GM18517 (cell line): ENCODE results near the gene CCDC71.

Source experiments
- ATAC-seq: cut with Tn5 transposase; IDR thresholded peaks from one replicate; pipeline ENCODE4 v1.9.1; 2021; ENCODE audit warnings: mild to moderate bottlenecking, moderate library complexity; ENCODE audit not compliant: unreplicated experiment

CCDC71 gene

GRCh38 chr3:49171119-49171774 is 5.1 kb upstream of the CCDC71 start, which contains the start of gene KLHDC8B:
TSS of gene KLHDC8B (plus strand) at chr3:49171598. CDS start at chr3:49172770, 1,172 bp downstream.
- ATAC-seq: no peak

- ATAC-seq: no peak
These were observed 4.6 kb upstream of the CCDC71 start for GRCh38 chr3:49170744-49171118.

GRCh38 chr3:49166752-49167556 is 823 bp upstream of the CCDC71 start:
- no peak for ATAC-seq

- ATAC-seq: no peak
These were observed 979 bp downstream of the CCDC71 start for GRCh38 chr3:49164983-49165720.

DNA sequence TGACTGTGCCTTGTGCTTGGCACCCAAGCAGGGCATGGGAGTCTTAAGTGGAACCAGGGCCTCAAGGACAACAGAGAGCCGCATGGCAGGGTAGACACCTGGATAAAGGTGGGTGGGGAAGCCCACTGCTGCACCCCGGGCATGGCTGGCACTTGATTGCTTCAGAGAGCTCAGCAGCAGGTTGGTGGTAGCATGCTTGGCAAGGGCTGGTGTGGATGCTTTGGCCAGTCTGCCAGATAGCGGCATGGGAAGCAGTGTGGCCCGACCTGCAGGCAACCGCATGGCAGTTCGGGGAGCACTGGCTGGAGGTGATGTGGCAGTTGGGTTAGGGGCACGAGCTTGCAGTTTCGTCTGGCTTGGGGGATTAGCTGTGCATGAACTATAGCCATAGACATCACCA is 2.5 kb downstream of the CCDC71 start:
- no peak for ATAC-seq

DNA sequence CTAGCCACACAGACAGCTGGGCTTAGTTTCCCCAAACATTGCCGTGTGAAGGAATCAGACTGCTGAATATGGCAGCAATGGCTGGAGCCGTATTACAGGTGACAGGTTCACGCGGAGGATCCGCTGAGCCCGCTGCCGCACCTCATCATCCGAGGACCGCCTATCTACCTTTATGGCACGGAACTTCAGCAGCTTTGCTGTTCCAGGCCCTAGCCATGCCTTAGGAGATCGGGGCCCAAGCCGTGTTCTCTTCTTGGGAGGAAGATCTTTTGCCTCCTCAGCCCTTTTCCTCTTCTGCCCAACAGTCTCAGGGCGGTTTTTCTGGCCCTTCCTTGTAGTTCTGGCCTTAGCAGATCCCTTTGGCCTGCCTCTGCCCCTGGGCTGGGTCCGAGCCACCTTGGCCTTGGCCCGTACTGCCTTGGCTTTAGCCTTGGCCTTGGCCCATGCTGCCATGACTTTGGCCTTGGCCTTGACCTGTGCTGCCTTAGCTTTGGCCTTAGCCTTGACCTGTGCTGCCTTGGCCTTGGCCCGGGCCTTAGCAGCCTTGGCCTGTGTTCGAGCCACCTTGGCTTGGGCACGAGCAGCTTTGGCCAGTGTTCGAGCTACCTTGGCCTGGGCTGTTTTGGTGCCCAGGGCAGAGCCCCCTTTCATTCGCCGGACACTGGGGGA is 3.2 kb downstream of the CCDC71 start:
- ATAC-seq: no peak

- no peak for ATAC-seq
These were observed 4.2 kb downstream of the CCDC71 start for GRCh38 chr3:49161808-49162530.

- ATAC-seq: no peak
These were observed 4.9 kb downstream of the CCDC71 start for GRCh38 chr3:49161197-49161596.

- no peak for ATAC-seq
These were observed 7.3 kb downstream of the CCDC71 start for GRCh38 chr3:49158792-49159191.

DNA sequence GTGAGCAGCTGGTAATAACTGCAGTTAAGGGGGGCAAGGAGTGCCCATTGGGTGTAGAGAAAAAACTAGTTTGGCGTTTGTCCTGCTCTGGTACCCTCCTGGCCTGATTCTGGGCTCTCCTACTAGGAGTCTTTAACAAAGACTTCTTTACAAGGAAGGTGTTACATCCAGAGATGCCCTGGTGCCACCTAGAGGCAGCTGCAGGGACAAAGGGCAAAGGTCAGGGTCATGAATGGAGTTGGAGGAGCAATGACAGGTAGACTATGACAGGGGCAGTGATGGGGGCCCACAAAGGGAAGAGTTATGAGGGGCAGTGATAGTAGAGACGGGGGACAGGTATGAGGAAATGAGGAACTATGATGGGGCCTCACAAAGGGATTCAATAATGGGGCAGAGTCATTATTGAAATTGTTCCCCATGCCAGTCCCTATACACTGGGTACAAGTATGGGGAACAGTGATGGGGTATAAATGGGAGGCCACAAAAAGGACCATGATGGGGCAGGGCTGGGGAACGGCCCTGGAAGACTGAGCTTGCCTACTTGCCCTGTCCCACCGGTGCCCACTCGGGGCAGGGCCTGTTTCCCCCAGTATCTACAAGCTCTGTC is 7.9 kb downstream of the CCDC71 start:
- ATAC-seq: no peak

- no peak for ATAC-seq
These were observed 8.8 kb downstream of the CCDC71 start for GRCh38 chr3:49157289-49157688.

GRCh38 chr3:49153349-49153912 is 12.7 kb downstream of the CCDC71 start:
- ATAC-seq: no peak

DNA sequence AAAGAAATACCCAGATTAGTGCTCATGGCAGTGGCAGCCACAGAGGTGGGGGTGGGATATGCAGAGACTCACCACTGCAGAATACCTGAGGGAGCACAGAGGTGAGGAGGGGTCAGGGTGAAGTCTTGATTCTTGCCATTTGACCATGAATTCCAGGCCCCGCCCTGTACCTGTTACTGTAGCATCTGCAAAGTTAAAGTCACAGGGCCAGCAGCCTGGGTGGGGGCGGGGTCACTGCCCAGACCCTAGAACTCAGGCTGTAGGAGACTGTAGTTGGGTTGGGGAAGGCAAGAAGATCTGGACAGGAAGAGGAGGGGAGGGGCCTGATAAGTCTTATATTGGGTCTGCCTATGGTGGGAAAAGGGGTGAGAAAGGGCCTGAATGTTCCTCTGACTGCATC is 14.5 kb downstream of the CCDC71 start:
- ATAC-seq: no peak

DNA sequence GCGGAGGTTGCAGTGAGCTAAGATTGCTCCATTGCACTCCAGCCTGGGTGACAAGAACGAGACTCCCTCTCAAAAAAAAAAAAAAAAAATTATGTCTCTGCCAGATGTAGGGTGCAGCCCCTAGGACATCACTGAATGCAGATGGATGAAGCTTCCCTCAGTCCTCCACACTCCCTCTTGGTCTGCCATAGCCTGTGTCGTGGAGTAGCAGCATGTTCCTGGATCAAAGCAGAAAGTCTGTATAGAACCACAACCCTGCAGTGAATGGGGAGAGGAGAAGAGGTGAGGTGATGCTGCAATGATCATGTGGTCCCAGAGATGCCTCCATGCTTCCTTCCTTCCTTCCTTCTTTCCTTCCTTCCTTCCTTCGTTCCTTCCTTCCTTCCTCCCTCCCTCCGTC is 18.0 kb downstream of the CCDC71 start:
- no peak for ATAC-seq

DNA sequence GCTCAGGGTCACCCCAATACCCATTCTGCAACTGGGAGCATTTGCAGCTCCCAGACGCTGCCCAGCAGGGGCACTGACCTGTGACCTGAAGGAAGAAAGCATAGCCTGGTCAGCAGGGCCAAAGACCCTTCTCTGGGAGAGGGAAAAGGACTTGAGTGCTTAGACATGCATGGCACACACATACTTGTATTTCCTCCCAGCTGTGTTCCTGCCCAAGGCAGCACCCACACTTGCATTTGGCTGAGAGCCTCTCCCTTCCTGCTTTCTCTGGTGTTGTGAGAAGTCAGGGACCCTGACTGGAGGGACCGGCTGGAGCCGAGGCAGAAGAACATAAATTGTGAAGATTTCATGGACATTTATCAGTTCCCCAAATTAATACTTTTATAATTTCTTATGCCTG is 26.1 kb downstream of the CCDC71 start:
- no peak for ATAC-seq

DNA sequence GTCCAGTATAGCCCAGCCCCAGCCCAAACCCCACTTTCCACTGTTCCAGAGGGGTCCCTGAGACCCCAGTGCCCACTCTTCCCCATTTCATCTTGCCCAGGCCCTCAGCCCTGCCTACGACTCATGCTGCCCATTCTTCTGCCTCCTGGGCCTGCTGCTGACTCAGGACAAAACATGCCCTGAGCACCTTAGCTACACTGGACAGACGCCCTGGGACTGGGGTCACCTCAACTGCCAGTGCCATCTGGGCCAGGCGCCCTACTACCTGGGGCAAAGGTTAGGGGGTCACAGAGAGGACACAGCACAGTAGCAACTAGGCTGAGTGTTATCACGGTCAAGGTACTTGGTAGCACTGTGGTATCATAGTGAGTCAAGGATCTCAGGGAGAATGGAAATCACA is 30.6 kb downstream of the CCDC71 start:
- ATAC-seq: no peak

DNA sequence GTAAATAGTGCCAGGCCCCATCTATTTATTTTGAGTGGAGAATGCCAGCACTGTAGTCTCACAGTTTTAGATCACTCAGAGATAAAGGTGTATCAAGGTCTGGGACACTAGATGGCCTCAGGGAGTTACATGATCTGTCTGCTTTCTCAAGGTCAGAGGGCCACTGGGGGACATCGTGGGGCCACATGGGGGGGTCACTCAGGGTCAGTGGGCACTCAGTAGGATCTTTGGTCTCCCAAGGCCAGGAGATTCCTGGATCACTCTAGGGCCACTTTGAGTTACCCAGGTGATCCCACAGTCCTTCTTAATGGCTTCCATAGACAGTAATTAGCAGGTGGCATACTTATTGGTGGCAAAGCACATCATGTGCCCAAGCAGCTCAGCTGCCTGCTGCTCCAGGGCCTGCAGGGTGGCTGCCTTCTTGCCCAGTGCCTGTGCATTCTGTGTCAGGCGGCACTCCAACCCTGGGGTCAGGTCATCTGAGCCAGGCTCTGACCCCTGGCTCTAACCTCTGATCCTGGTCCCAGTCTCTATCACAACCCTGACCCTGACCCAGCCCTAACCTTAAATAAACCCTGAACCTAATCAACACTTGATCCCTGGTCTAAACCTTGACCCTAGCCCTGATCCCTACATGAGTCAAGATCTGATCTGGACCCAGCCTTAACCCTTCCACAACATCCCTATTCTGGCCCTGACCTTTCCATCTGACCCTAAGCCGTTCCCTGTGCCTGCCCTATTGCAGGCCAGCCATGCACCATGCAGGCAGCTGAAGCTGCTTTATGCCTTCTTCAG is 31.5 kb downstream of the CCDC71 start:
- ATAC-seq: no peak

DNA sequence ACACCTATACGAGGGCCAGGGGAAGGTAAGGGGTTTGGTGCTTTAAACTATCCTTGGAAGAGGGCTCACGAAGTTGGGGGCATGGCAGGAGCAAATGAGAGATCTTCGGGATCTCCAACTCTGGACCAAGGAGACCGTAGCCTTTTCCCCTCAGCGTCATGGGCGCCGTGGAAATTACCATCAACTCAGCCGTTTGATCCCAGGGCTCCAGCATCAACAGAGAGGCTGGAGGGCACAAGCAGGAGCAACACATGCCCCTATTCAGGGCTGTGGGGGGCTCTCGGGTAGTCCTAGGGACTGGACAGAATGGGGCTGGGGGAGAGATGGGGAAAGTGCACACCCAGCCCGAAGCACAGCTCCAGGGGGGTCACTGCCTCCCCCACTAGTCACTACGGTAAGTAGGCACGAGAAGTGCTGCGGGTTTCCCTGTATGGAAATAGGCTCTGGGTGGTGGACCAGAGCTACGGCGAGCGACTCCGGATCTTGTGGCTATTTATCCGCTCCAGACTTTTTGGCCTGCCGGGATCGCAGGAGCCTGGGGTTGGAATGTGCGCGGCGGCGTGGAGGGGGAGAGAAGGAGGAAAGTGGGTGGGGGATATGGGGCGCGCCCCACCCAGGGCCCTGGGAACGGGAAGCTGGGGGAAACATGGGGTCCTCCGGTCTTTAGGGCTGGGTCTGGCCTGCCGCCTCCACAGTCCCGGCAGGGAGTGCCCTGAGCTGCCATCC is 32.7 kb downstream of the CCDC71 start:
- no peak for ATAC-seq
